T follicular helper cell (primary cell): ENCODE data around the gene FOXM1.
A peak's percentile ranks its signal among the peaks of the same experiment; 100 is the strongest.

Experiments
- DNase-seq: peaks from one replicate; pipeline ENCODE4 v3.0.0-alpha.2; 2020; ENCODE audit warnings: low read depth

Gene FOXM1

GRCh38 chr12:2836574-2836973 lies 40.4 kb downstream of the FOXM1 start:
- DNase-seq = no peak

GRCh38 chr12:2835691-2836403 lies 41.1 kb downstream of the FOXM1 start:
- no peak for DNase-seq

GRCh38 chr12:2834581-2835491 lies 42.1 kb downstream of the FOXM1 start, which contains the start of gene NRIP2:
Gene NRIP2 (minus strand): TSS chr12:2835035. CDS start chr12:2834983, 52 bp downstream.
- no peak for DNase-seq

- DNase-seq = no peak
These were observed 43.2 kb downstream of the FOXM1 start for GRCh38 chr12:2833810-2834209.

GRCh38 chr12:2833327-2833726 lies 43.6 kb downstream of the FOXM1 start:
- DNase-seq = no peak

GRCh38 chr12:2832550-2833127 lies 44.3 kb downstream of the FOXM1 start:
- no peak for DNase-seq

GRCh38 chr12:2829275-2829674 lies 47.7 kb downstream of the FOXM1 start:
- DNase-seq = no peak

- DNase-seq = no peak
These were observed 50.1 kb downstream of the FOXM1 start for GRCh38 chr12:2826721-2827515.

- DNase-seq = no peak
These were observed 50.9 kb downstream of the FOXM1 start for GRCh38 chr12:2826036-2826435.

- no peak for DNase-seq
These were observed 51.8 kb downstream of the FOXM1 start for GRCh38 chr12:2825132-2825531.

- no peak for DNase-seq
These were observed 52.4 kb downstream of the FOXM1 start for GRCh38 chr12:2824541-2824940.

- DNase-seq = no peak
These were observed 53.5 kb downstream of the FOXM1 start for GRCh38 chr12:2823483-2823882.

GRCh38 chr12:2820432-2820831 lies 56.5 kb downstream of the FOXM1 start:
- DNase-seq = no peak

GRCh38 chr12:2819810-2820209 lies 57.2 kb downstream of the FOXM1 start:
- no peak for DNase-seq

GRCh38 chr12:2813214-2814185 lies 63.5 kb downstream of the FOXM1 start:
- DNase-seq = peak; percentile 21

GRCh38 chr12:2812290-2813213 lies 64.4 kb downstream of the FOXM1 start, which contains the start of gene ITFG2:
Gene ITFG2 (plus strand): TSS chr12:2812668. CDS start chr12:2812761, 93 bp downstream.
- DNase-seq = peak; percentile 93

- no peak for DNase-seq
These were observed 65.2 kb downstream of the FOXM1 start for GRCh38 chr12:2811801-2812200.
